Activated CD8-positive, alpha-beta memory T cell treated with anti-CD3 and anti-CD28 coated beads, Interleukin-2, amount 50 U/mL, for 1 hour (primary cell): ENCODE results near the gene FLYWCH1.
"Not testable (repeated sequence)": the region's sequence is repeated elsewhere in the genome, so short reads cannot be mapped to it uniquely, and the experiment has no call there.

Source experiments
- DNase-seq: peaks from one replicate; pipeline ENCODE4 v3.0.0-alpha.2; 2020; ENCODE audit errors: extremely low read depth

The FLYWCH1 gene

DNA sequence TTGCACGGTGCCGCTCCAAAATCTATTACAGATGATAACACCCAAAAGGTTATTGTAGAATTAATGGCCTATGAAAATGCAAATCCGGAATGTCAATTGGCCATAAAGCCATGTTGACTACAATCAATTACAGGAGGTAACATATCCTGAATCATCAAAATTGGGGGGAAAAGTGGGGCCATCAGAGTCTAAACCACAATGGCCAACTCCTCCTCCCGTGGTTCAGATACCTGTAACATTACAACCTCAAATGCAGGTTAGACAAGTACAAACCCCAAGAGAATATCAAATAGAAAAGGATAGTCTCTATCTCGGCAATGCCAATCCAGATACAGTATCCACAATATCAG, 14.9 kb downstream of the FLYWCH1 start:
- DNase-seq, result no peak

DNA sequence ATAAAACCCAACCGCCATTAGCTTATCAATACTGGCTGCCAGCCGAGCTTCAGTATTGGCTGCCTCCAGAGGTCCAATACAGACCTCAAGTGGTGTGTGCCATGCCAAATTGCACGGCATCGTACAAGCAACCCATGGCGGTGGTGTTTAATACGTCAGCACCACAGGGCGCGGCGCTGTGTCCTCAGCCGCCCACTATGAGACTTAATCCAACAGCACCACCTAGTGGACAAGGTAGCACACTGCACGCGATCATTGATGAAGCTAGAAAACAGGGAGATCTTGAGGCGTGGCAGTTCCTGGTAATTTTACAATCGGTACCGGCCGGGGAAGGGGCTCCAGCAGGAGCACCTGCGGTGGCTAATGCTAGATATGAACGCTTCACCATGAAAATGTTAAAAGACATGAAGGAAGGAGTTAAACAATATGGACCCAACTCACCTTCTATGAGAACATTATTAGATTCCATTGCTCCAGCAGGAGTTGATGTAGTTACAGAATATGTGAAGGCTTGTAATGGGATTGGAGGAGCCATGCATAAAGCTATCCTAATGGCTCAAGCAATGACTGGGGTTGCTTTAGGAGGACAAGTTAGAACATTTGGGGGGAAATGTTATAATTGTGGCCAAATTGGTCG, 15.4 kb downstream of the FLYWCH1 start:
- DNase-seq, result peak; percentile 58

DNA sequence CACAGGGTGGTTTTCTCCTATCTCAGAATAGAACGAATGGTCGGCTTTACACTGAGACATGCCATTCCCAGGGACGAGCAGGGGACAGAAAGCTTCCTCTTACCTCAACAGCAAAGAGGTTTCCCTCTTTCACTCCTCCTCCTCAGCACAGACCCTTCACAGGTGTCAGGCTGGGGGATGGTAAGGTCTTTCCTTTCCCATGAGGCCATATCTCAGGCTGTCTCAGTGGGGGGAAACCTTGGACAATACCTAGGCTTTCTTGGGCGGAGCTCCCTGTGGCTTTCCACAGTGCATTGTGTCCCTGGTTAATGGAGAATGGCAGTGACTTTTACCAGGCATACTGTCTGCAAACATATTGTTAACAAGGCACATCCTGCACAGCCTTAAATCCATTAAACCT, 16.4 kb downstream of the FLYWCH1 start:
- not testable (repeated sequence) for DNase-seq

DNA sequence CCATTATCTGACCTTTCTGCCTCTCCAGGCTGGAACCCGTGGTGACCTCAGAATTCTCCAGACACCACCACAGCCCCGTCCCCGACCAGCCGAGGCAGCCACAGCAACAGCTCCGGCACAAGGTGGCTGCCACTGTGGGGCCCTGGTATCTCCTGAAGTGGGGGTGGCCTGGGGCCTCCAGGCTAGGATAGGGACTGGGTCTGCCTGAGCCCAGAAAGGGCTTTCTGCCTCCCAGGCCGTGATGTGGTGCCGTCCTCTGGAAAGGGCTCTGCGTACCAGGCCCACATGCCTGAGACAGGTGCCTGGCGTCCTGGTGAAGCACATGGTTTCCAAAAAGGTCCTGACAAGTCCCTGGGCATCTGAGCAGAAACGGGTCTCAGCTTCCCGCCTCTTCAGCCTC, 17.1 kb downstream of the FLYWCH1 start:
- no peak for DNase-seq

DNA sequence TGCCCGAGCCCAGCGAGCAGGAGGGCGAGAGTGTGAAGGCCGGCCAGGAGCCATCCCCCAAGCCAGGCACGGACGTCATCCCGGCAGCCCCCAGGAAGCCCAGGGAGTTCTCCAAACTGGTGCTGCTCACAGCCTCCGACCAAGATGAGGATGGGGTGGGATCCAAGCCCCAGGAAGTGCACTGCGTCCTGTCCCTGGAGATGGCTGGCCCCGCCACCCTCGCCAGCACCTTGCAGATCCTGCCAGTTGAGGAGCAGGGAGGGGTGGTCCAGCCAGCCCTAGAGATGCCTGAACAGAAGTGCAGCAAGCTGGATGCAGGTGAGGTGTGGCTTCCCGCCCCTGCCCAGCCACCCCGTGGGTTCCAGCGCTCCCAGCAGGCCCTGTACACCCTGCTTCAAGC, 18.0 kb downstream of the FLYWCH1 start:
- no peak for DNase-seq

DNA sequence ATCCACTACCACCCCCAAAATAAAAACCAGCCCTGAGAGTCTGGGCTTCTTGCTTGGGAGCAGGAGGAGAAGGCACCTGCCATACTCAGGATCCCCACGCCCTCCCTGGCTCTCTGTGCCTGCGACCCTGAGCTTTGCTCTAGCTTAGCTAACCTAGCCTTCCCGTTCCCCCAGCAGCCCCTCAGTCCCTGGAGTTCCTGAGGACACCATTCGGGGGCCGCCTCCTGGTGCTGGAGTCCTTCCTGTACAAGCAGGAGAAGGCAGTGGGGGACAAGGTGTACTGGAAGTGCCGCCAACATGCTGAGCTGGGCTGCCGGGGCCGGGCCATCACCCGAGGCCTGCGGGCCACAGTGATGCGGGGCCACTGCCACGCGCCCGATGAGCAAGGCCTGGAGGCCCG, 18.5 kb downstream of the FLYWCH1 start:
- DNase-seq, result no peak

DNA sequence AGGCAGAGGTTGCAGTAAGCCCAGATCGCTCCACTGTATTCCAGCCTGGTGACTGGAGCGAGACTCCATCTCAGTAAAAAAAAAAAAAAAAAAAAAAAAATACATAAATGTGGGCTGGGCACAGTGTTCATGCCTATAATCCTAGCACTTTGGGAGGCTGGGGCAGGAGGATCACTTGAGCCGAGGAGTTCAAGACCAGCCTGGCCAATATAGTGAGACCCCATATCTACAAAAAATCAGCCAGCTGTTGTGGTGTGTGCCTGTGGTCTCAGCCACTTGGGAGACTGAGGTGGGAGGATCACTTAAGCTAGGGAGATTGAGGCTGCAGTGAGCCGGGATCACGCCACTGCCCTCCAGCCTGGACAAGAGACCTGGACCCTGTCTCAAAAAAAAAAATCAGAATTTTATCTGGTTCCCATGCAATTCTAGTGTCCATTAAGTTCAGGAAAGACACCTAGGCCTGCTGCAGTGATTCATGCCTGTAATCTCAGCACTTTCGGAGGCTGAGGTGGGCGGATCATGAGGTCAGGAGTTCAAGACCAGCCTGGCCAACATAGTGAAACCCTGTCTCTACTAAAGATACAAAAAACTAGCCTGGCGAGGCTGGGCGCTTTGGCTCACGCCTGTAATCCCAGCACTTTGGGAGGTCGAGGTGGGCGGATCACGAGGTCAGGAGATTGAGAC, 19.6 kb downstream of the FLYWCH1 start:
- not testable (repeated sequence) for DNase-seq

DNA sequence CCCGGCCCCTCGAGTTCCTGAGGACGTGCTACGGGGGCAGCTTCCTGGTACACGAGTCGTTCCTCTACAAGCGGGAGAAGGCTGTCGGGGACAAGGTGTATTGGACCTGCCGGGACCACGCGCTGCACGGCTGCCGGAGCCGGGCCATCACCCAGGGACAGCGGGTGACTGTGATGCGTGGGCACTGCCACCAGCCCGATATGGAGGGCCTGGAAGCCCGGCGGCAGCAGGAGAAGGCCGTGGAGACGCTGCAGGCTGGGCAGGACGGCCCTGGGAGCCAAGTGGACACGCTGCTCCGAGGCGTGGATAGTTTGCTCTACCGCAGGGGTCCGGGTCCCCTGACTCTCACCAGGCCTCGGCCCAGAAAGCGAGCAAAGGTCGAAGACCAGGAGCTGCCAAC, 21.4 kb downstream of the FLYWCH1 start:
- no peak for DNase-seq

DNA sequence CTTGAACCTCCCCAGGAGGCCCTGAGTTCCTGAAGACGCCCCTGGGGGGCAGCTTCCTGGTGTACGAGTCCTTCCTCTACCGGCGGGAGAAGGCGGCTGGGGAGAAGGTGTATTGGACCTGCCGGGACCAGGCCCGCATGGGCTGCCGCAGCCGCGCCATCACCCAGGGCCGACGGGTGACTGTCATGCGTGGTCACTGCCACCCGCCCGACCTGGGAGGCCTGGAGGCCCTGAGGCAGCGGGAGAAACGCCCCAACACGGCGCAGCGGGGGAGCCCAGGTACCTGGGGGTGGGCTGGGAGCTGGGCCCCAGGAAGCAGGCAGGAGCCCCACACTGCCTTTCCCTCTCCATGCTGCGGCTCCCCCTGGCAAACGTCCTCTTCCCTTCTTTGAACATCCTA, 22.0 kb downstream of the FLYWCH1 start:
- no peak for DNase-seq

DNA sequence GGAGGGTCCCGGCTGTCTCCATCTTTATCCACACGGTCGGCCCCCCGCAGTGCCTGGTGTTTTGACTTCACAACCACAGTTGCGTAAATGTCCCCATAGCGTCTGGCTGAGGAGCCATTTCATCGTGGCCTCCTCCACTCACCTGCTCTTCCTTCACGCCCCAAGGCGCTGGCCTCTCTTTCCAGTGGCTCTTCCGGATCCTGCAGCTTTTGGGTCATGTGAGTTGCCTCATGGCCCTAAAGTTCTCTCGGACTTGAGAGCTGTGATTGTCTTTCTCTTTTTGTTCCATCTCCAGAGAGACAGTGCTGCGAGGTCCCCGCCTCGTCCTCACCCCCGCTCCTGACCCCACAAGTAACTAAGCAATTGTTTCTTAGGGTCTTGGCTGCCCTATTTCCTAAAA, 22.7 kb downstream of the FLYWCH1 start:
- DNase-seq, result no peak

DNA sequence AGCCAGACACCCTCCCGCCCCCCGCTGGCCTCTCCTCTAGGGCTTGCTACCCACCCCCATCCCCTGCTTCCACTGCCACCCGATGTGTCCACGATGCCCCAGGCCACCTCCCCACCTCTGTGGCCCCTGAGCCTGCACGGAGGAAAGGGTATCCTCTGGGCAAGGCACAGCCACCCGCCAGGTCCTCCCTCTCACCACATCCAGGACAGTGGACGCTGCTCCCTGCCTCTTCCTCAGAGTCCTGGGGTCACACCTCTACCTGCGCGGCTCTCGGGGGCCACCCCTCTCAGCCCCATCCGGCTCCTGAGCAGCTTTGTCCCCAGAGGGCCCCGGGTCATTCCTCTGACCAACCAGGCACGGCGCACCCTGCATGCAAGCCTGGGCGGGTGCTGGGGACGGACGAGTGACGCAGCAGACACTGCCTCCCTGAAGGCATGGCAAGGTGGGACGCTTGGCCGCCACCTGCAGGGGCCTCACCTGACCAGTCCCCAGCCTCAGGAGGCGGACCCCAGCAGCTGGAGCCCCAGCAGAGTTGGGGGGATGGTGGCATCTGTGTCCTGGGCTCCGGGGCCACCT, 24.8 kb downstream of the FLYWCH1 start:
- no peak for DNase-seq

DNA sequence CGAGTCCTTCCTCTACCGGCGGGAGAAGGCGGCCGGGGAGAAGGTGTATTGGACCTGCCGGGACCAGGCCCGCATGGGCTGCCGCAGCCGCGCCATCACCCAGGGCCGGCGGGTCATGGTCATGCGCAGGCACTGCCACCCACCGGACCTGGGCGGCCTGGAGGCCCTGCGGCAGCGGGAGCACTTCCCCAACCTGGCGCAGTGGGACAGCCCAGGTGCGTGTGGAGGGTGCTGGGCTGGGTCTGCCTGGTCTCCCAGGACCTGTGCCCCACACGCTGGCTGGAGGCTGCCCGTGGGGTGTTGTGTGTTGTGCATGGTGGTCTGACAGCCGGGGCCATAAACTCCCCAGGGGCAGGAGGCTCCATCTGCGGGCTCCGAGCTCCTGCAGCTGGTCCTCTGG, 25.4 kb downstream of the FLYWCH1 start:
- DNase-seq, result no peak

DNA sequence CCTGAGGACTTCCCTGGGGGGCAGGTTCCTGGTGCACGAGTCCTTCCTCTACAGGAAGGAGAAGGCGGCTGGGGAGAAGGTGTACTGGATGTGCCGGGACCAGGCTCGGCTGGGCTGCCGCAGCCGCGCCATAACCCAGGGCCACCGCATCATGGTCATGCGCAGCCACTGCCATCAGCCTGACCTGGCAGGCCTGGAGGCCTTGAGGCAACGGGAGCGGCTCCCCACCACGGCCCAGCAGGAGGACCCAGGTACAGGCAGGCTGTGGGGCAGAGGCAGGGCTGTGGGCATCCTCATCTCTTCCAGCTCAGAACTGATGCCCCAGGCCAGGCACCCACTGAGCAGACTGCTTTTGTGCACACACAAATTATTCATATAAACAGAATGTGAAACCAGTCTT, 26.5 kb downstream of the FLYWCH1 start:
- DNase-seq, result no peak

DNA sequence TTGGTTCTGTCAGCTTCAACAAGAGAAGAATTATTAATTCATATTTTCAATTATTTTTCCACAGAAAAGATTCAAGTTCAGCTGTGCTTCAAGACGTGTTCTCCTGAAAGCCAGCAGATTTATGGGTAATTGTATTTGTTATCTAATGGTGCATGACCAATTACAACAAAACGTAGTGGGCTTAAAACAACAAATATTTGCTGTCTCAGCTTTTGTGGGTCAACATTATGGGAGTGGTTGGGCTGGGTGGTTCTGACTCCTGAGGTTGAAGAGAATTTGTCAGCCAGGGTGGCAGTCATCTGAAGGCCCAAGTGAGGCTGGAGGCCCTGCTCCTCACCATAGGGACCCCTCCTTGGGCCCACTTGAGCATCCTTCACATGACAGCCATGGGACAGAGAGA, 28.2 kb downstream of the FLYWCH1 start:
- DNase-seq, result no peak

DNA sequence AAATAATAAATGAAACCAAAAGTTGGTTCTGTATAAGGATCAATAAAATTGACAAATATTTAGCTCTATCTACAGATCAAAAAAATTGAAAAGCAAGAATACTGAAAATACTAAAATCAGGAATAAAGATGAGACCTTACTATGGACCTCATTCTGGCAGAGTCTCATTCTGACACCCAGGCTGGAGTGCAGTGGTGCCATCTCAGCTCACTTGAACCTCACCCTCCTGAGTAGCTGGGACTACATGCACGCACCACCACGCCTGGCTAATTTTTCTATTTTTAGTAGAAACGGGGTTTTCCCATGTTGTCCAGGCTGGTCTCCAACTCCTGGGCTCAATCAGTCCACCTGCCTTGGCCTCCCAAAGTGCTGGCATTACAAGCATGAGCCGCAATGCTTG, 30.3 kb downstream of the FLYWCH1 start:
- no peak for DNase-seq

DNA sequence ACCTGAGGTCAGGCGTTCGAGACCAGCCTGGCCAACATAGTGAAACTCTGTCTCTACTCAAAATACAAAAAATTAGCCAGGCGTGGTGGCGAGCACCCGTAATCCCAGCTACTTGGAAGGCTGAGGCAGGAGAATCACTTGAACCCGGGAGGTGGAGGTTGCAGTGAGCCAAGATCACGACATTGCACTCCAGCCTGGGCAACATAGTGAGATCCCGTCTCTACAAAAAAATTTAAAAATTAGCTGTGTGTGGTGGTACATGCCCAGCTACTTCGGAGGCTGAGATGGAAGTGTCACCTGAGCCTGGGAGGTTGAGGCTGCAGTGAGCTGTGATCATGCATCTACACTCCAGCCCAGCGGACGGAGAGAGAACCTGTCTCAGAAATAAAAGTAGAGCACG, 32.0 kb downstream of the FLYWCH1 start:
- not testable (repeated sequence) for DNase-seq

DNA sequence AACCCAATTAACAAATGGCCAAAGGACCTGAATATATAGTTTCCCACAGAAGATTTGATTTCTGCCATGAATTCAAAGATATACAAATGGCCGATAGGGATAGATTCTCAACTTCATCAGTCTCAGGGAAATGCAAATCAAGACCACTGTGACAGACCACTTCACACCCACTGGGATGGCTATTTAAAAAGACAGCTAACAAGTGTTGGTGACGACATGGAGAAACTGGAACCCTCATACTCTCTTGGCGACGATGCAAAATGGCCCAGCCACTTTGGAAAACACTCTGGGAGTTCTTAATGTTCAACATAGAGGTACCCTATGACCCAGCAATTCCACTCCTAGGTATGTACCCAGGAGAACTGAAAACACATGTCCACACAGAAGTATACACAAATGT, 34.9 kb downstream of the FLYWCH1 start:
- DNase-seq, result no peak

DNA sequence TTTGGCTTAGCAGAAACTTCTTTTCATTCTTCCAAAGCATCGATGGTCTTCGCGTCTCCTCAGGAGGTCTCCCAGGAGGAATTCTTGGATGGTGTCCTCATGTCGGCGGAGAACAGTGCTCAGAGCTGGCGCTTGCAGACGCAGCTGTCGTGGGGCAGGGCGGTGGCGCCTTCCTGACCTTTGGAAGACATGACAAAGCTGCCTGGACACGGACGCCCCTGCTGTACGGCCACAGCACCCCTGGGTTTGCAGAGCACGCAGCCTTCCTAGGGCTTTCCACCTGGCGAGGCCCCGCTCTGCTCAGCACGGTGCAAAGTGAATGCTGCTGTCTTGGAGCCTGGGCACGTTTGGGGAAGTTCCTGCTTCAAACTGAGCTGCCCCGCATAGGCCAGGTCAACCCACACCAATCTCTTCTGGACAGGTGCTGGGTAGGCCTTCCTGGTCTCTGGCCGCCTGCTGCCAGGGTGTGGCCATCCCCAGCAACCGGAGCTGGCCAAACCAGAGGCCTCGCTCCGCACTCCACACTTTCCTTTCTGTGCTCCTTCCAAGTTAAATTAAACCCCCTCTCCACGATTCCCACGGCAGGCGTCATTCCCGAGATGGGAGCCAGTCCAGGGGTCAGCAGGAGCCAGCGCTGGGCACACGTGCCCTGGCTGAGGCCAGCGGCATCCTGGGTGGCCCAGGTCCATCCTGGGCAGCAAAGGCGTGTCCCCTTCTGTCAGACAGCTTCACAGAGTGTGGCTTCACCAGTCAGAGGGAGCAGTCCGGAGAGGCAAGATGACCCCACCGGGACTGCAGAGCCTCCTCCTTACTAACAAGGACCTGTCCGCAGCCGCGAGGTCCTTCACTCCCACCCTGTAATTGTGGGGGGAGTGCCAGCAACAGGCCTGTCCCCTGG, 37.3 kb downstream of the FLYWCH1 start:
- no peak for DNase-seq

DNA sequence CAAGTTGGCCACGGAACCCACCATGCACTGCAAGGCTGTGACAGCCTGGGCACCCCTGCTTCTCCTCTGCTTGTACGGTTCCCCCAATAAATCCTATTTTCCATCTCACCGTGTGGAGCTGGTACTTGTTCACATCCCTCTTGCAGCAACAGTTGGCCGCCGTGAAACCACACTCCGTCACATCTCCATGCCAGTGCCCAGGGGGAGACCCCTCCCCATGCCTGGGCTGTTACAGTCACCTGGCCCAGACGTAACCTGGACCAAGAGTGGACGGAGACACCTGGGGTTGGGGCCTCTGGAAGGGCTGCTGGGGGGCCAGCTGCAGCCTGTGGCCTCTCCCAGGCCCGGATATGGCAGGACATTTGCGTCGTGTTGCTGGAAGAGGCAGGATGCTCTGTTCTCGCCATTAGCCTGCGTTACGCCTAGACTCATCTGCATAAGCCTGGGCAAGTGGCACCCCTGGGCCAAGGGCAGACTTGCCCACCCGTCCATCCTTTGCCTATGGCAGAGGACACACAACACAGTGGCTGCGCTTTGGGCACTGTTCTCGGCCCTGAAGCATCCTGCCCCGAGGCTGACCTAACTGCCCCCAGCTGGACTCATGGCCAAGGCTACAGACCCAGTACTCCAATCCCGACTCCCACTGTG, 38.1 kb downstream of the FLYWCH1 start:
- no peak for DNase-seq

DNA sequence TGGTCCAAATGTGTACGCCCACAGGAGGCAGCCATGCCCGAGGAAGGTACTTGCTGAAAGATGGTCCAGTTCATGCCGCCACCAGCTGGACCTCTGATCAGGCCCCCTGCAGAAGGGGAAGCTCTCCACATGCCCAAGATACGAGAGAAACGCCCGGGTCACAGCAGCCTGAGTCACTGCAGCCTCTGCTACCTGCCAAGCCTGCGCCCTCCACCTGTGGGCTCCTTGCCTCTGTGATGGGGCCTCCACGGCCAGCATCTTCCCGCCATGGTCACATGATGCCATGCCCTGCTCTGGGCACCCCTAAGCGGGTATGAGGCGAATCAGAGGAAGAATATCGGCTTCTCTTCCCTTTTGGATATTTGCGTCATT, 38.6 kb downstream of the FLYWCH1 start:
- DNase-seq, result no peak

DNA sequence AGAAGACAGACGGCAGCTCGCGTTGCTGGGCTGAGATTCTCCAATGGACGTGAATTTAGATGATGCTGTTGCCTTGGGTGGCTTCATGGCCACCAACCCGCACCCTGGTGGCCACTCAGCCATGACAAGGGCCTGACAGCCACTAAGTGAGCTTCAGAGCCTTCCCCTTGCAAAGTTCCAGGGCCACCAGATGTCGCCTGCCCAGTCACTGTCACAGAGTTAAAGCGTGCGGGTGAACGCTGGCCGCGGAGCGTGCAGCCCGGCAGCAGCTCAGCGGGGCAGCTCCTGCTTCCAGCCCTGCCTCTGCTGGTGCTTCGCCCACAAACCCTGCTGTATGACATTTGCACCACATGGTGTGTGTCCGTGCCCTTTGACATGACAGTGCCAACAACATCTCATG, 39.0 kb downstream of the FLYWCH1 start:
- no peak for DNase-seq

DNA sequence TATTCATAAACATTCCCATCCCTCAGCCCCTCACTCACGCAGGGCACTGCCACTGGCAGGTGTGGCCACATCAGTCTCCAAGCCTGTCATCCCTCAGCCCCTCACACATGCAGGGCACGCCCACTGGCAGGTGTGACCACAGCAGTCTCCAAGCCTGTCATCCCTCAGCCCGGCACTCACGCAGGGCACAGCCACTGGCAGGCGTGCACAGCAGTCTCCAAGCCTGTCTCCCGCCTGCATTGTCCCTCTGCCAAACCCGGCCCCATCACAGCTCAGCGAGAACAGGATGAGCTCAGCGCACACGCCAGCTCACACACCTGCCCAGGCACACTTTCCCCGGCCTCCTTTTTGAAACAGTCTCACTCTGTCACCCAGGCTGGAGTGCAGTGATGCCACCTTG, 40.9 kb downstream of the FLYWCH1 start:
- DNase-seq, result no peak
